Upper lobe of left lung (tissue), 6 donors: ENCODE measurements around the gene ASCC3. TPM values are rescaled to one million over a fixed set of nuclear protein-coding genes. Genes with fewer than 3 reads are reported as not detected.

Experiments used
- ATAC-seq, 2 donors: fragments of 200-7000 bp; cut with Tn5 transposase; one replicate each; pipeline ENCODE4 v1.9.1; 2022; ENCODE audit warnings: mild to moderate bottlenecking in 2 of 2, moderate library complexity in 2 of 2; ENCODE audit not compliant: low FRiP score in 2 of 2
- DNase-seq, 2 donors: peaks; one replicate each; pipeline ENCODE4 v3.0.0-alpha.2; 2019 to 2020
- H3K27ac ChIP-seq, 4 donors: fragments of 200-600 bp; sonication (generic); one replicate each; pipeline ENCODE4 v1.5.1; 2016 to 2019
- H3K27me3 ChIP-seq, 4 donors: fragments of 200-600 bp; sonication (generic); one replicate each; pipeline ENCODE4 v1.5.1; 2017 to 2019
- H3K36me3 ChIP-seq, 4 donors: fragments of 200-600 bp; sonication (generic); one replicate each; pipeline ENCODE4 v1.5.1; 2016 to 2019
- H3K4me1 ChIP-seq, 4 donors: fragments of 200-600 bp; sonication (generic); one replicate each; pipeline ENCODE4 v1.5.1; 2018 to 2019
- H3K4me3 ChIP-seq, 4 donors: fragments of 200-600 bp; sonication (generic); one replicate each; pipeline ENCODE4 v1.5.1; 2017 to 2019; ENCODE audit warnings: mild to moderate bottlenecking in 2 of 4, moderate library complexity in 1 of 4
- H3K9me3 ChIP-seq, 4 donors: fragments of 200-600 bp; sonication (generic); one replicate each; pipeline ENCODE4 v1.5.1; 2018 to 2019
- EP300 ChIP-seq, 4 donors: sonication (generic); formaldehyde crosslinking; IDR thresholded peaks; one replicate each; pipeline ENCODE4 v1.5.1; 2017; ENCODE audit warnings: antibody characterized with exemption in 4 of 4, control low read depth in 2 of 4
- POLR2A ChIP-seq, 4 donors: fragments of 450-650 bp; IDR thresholded peaks; one replicate each; pipeline ENCODE4 v1.5.1; 2016 to 2017; ENCODE audit warnings: antibody characterized with exemption in 4 of 4, mild to moderate bottlenecking in 2 of 4
- POLR2AphosphoS5 ChIP-seq, 2 donors: sonication (generic); formaldehyde crosslinking; IDR thresholded peaks; one replicate each; pipeline ENCODE4 v1.5.1; 2017; ENCODE audit warnings: antibody characterized with exemption in 2 of 2
- WGBS, 2 donors: methylation state at CpG; one replicate each; pipeline ENCODE4 v1.1.5; 2017 to 2018; 5-methylcytosine and 5-hydroxymethylcytosine counted together
- total RNA-seq, 6 donors: library from RNA; depleted of rRNA in 4 of 6; stranded (reverse); fragments of >200 nt in 4 of 6; gene quantifications; one replicate each; pipeline versions ENCODE4 v1.1.0 to v1.2.1, GENCODE V29; 2016 to 2021
- TF ChIP-seq, protein P1 (sequence below), 6 experiments: fragments of 450-650 bp in 4 of 6; fragments of 200-600 bp in 2 of 6; sonication (generic) in 2 of 6; IDR thresholded peaks; one replicate each; pipeline ENCODE4 v1.5.1; 2016 to 2019; ENCODE audit warnings: antibody characterized with exemption in 6 of 6
- donor health status: DM: no; HTN: no; CAD: no; lungs with moderate emphysema.
- donor health status: DM: no; HTN: yes; CAD: no; lungs with severe emphysema.

Gene ASCC3
- total RNA-seq, 6 donors from 2014 or later, result 18.4 to 52.2 (median 33.9) TPM

DNA sequence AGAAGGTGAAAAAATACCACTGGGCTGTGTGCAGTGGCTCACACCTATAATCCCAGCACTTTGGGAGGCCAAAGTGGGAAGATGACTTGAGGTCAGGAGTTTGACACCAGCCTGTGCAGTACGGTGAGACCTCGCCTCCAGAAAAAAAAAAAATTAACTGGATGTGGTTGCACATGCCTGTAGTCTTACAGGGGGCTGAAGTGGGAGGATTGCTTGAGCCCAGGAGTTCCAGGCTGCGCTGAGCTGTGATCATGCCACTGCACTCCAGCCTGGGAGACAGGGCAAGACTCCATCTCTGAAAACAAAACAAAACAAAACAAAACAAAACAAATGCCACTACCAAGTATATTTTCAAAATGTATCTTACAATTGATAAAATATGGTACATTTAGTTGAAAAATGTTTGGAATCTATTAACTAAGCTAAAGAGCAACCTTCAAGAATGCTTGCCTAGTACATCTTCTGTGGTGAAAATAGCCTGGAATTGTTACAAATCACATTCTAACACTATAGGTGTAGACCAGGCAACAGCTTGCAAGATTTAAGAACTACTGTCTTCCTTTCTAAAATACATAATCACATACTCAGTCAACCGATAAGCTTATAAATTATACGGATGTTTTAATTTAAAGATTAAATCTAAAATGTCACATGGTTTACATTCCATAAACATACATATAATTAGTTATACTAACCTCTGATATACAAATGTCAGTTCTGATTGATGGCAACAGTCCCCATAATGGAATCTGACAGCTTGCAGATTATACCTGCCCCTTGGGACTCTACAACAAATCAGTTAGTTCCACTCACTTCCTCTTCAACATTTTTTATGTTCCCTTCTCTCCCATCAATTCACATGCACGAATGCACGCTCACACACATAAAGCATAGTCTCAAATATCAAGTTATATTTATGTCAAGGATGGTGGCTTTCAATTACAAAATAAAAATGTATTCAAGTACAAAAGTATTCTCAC, 150.8 kb downstream of the ASCC3 start:
- WGBS, 2 donors, result 60 to 65% methylated on average over 7 of the region's 7 CpGs
- H3K36me3 ChIP-seq, result no peaks in the 10 kb centered on the region
- no peak for ATAC-seq
- H3K4me3 ChIP-seq, result no peak overlapping the region
- H3K27ac ChIP-seq, result no peak overlapping the region
- H3K27me3 ChIP-seq, result no peaks in the 10 kb centered on the region
- DNase-seq, result no peak
- TF ChIP-seq, protein P1, sequence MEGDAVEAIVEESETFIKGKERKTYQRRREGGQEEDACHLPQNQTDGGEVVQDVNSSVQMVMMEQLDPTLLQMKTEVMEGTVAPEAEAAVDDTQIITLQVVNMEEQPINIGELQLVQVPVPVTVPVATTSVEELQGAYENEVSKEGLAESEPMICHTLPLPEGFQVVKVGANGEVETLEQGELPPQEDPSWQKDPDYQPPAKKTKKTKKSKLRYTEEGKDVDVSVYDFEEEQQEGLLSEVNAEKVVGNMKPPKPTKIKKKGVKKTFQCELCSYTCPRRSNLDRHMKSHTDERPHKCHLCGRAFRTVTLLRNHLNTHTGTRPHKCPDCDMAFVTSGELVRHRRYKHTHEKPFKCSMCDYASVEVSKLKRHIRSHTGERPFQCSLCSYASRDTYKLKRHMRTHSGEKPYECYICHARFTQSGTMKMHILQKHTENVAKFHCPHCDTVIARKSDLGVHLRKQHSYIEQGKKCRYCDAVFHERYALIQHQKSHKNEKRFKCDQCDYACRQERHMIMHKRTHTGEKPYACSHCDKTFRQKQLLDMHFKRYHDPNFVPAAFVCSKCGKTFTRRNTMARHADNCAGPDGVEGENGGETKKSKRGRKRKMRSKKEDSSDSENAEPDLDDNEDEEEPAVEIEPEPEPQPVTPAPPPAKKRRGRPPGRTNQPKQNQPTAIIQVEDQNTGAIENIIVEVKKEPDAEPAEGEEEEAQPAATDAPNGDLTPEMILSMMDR (IDR thresholded peaks at IDR 0.05), result no peak
- TF ChIP-seq POLR2A (IDR thresholded peaks at IDR 0.05) (no peak), POLR2AphosphoS5 (IDR thresholded peaks at IDR 0.05) (no peak), EP300 (IDR thresholded peaks at IDR 0.05) (no peak)
- no peaks in the 10 kb centered on the region for H3K4me1 ChIP-seq
- no peaks in the 10 kb centered on the region for H3K9me3 ChIP-seq

DNA sequence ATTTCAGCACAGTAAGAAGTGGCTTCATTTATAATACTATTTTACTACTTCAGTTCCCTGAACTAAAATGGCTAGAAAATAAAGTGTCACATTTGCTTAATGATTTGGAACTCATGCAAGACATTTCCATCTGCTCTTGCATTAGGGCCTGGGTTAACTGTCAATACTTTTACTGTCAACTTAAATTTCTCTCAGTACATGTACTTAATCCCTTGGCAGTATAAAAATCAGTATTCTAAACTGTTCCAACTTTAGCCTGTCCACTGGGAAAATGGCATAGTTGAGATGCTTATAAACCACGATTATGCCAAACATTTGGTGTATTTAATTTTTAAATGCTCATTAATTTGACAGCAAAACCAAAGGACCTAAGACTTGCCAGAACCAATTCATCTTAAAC, 154.5 kb downstream of the ASCC3 start:
- TF ChIP-seq POLR2A (IDR thresholded peaks at IDR 0.05), result no peak
- TF ChIP-seq POLR2AphosphoS5 (IDR thresholded peaks at IDR 0.05), result no peak
- no peak for TF ChIP-seq EP300 (IDR thresholded peaks at IDR 0.05)
- TF ChIP-seq, protein P1 (IDR thresholded peaks at IDR 0.05), result no peak
- 72 to 76% methylated on average over 1 of the region's 1 CpG for WGBS, 2 donors
- Histone ChIP-seq H3K4me3 (no peak overlapping the region), H3K27me3 (no peaks in the 10 kb centered on the region), H3K36me3 (peaks cover 0 to 3% (median 2%) of the 10 kb centered on the region in 4 donors), H3K4me1 (no peaks in the 10 kb centered on the region), H3K27ac (no peak overlapping the region), H3K9me3 (no peaks in the 10 kb centered on the region)
- ATAC-seq (no peak), DNase-seq (no peak)

GRCh38 chr6:100724696-100725095, 156.4 kb downstream of the ASCC3 start:
- H3K27me3 ChIP-seq, result no peaks in the 10 kb centered on the region
- H3K4me3 ChIP-seq, result no peak overlapping the region
- no peak for ATAC-seq
- no peak for DNase-seq
- no peaks in the 10 kb centered on the region for H3K9me3 ChIP-seq
- no peak for TF ChIP-seq POLR2AphosphoS5 (IDR thresholded peaks at IDR 0.05)
- TF ChIP-seq, protein P1 (IDR thresholded peaks at IDR 0.05), result no peak
- no peak for TF ChIP-seq EP300 (IDR thresholded peaks at IDR 0.05)
- no peak for TF ChIP-seq POLR2A (IDR thresholded peaks at IDR 0.05)
- H3K27ac ChIP-seq, result no peak overlapping the region
- peaks cover 0 to 3% (median 0%) of the 10 kb centered on the region in 4 donors for H3K4me1 ChIP-seq
- peaks cover 0 to 3% (median 2%) of the 10 kb centered on the region in 4 donors for H3K36me3 ChIP-seq
- WGBS, 2 donors, result 79 to 87% methylated on average over 5 of the region's 5 CpGs

- ATAC-seq, result no peak
- no peak for TF ChIP-seq EP300 (IDR thresholded peaks at IDR 0.05)
- TF ChIP-seq POLR2AphosphoS5 (IDR thresholded peaks at IDR 0.05), result no peak
- TF ChIP-seq, protein P1 (IDR thresholded peaks at IDR 0.05), result no peak
- TF ChIP-seq POLR2A (IDR thresholded peaks at IDR 0.05), result no peak
- H3K36me3 ChIP-seq, result peaks cover 0 to 3% (median 2%) of the 10 kb centered on the region in 4 donors
- H3K4me1 ChIP-seq, result peaks cover 0 to 3% (median 0%) of the 10 kb centered on the region in 4 donors
- no peaks in the 10 kb centered on the region for H3K27me3 ChIP-seq
- WGBS, 2 donors, result 76 to 78% methylated on average over 1 of the region's 1 CpG
- no peak for DNase-seq
- no peaks in the 10 kb centered on the region for H3K9me3 ChIP-seq
- H3K27ac ChIP-seq, result no peak overlapping the region
- no peak overlapping the region for H3K4me3 ChIP-seq
Observed at GRCh38 chr6:100724222-100724621, 156.9 kb downstream of the ASCC3 start.
